ENCODE data around the gene C16orf54. TPM values are rescaled to one million over a fixed set of nuclear protein-coding genes. Genes with fewer than 3 reads are reported as not detected.

The C16orf54 gene
- total RNA-seq, 1 donor from 2014 or later: not detected

DNA sequence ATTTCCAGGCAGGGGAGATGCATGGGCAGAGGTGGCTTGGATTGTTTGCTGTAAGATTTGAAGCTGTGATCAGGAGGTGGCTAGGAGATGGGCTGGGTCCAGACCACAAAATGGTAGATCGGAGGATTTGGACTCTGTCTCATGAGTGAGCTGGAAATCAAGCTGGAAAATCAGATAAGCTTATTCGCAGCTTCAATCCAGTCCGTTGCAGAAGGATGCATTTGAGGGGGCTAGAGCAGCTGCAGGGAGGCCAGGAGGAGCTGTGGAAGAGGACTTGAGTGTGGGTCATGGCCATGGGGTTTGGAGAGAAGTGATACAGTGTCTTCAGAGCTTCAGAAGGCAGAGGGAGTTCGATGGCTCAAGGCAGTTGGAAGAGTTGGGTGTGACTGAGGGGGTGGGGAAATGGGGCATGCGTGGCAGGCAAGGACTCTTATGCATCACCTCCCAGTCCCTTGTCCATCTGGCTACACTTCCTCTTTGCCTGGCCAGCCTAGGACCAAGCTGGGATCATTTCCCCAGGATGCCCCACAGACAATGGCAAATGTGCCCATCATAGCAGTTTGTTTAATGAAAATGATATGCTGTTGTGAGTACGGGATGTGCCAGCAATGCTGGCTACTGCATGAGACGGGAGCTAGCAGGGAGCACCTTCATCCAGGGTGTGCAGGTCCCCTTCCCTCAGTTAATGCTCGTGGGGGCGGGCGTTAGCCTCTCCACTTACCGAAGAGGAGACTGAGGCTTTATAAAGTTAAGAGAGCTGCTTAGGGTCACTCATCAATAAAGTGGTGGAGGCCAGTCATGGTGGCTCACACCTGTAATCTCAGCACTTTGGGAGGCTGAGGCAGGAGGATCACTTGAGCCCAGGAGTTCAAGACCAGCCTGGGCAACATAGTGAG, 46.2 kb downstream of the C16orf54 start:
- Mint-ChIP-seq H3K36me3 (ENCODE audit: low read depth, unreplicated experiment) (peaks cover 16% of the 10 kb centered on the region), H3K4me3 (ENCODE audit: unreplicated experiment) (no peak overlapping the region), H3K27me3 (ENCODE audit: unreplicated experiment) (peaks cover 11% of the 10 kb centered on the region), H3K27ac (ENCODE audit: unreplicated experiment) (no peak overlapping the region), H3K4me1 (ENCODE audit: unreplicated experiment) (peaks cover 3% of the 10 kb centered on the region), H3K9me3 (ENCODE audit: unreplicated experiment) (peaks cover 7% of the 10 kb centered on the region)
- TF ChIP-seq, protein P1, sequence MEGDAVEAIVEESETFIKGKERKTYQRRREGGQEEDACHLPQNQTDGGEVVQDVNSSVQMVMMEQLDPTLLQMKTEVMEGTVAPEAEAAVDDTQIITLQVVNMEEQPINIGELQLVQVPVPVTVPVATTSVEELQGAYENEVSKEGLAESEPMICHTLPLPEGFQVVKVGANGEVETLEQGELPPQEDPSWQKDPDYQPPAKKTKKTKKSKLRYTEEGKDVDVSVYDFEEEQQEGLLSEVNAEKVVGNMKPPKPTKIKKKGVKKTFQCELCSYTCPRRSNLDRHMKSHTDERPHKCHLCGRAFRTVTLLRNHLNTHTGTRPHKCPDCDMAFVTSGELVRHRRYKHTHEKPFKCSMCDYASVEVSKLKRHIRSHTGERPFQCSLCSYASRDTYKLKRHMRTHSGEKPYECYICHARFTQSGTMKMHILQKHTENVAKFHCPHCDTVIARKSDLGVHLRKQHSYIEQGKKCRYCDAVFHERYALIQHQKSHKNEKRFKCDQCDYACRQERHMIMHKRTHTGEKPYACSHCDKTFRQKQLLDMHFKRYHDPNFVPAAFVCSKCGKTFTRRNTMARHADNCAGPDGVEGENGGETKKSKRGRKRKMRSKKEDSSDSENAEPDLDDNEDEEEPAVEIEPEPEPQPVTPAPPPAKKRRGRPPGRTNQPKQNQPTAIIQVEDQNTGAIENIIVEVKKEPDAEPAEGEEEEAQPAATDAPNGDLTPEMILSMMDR (IDR thresholded peaks at IDR 0.05; ENCODE audit: unreplicated experiment): no peak
- no peak for DNase-seq (ENCODE audit: low spot score)

DNA sequence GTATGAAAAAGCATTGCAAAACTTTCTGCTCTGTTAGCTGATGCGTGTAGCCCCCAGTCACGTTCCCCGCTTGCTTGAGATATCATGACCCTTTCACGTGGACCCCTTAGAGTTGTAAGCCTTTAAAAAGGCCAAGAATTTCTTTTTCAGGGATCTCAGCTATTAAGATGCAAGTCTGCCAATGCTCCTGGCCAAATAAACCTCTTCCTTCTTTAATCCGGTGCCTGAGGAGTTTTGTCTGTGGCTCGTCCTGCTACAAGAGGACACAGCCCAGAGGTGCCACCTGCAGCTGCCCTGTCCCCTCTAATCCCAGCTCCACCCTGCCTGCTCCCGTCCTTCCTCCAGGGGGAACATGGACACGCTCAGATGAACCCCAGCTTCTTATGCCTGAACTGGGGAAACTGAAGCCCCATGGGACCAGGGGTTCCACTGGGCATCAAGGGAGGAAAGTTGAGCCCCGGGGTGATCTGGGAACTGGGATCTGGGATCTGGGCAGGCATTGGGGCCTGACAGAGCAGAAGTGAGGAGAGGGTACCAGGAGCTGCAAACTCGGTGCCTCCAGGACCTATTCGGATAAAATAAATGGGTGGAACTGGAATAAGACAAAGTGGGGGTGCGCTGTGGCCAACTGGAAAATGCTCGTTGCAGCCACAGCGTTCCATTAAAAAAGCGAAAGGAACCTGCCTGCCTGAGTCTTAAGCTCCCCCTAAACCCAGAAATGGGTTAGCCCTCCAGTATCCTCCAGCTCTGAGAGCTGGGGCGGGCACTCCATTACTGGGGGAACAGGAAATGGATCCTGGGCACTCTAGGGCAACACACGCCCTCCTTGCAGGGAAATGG, 47.1 kb downstream of the C16orf54 start:
- TF ChIP-seq, protein P1 (IDR thresholded peaks at IDR 0.05; ENCODE audit: unreplicated experiment): no peak
- no peak for DNase-seq (ENCODE audit: low spot score)
- peaks cover 7% of the 10 kb centered on the region for H3K9me3 Mint-ChIP-seq (ENCODE audit: unreplicated experiment)
- peaks cover 11% of the 10 kb centered on the region for H3K27me3 Mint-ChIP-seq (ENCODE audit: unreplicated experiment)
- H3K4me1 Mint-ChIP-seq (ENCODE audit: unreplicated experiment): peaks cover 3% of the 10 kb centered on the region
- peaks cover 16% of the 10 kb centered on the region for H3K36me3 Mint-ChIP-seq (ENCODE audit: low read depth, unreplicated experiment)
- H3K27ac Mint-ChIP-seq (ENCODE audit: unreplicated experiment): no peak overlapping the region
- H3K4me3 Mint-ChIP-seq (ENCODE audit: unreplicated experiment): peak overlapping the region; percentile 34

DNA sequence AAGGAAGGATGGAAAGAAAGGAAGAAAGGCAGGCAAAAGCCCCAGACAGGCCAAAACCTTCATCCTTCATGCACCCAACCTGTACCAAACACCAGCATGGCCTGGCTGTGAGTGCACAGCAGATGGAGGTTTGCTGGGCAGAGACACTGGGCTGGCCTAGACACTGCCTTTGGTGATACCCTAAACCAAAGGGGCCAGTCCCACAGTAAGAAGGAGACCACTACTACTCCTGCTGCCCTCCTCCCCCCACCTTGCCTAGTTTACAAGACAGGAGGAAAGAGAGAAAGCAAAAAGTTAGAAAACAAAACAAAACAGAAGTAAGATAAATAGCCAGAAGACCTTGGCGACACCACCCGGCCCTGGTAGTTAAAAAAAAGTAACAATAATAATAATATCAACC, 47.7 kb downstream of the C16orf54 start:
- peaks cover 3% of the 10 kb centered on the region for H3K4me1 Mint-ChIP-seq (ENCODE audit: unreplicated experiment)
- TF ChIP-seq, protein P1 (IDR thresholded peaks at IDR 0.05; ENCODE audit: unreplicated experiment): no peak

DNA sequence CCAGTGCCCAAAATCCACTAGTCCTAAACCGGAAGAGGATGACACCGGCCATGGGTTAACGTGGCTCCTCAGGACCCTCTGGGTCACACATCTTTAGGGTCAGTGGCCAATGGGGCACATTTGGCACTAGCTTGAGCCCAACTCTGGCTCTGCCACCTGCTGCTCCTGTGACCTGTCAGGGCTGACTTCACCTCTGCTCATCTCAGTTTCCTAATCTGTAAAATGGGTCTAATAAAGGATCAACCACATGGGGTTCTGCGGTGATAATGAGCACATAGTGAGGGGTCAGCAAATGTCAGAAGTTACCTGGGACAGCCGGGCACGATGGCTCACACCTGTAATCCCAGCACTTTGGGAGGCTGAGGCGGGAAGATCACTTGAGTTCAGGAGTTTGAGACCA, 48.4 kb downstream of the C16orf54 start:
- Mint-ChIP-seq H3K27me3 (ENCODE audit: unreplicated experiment) (peaks cover 11% of the 10 kb centered on the region), H3K36me3 (ENCODE audit: low read depth, unreplicated experiment) (peaks cover 16% of the 10 kb centered on the region), H3K4me3 (ENCODE audit: unreplicated experiment) (peak overlapping the region; percentile 51), H3K27ac (ENCODE audit: unreplicated experiment) (no peak overlapping the region), H3K4me1 (ENCODE audit: unreplicated experiment) (peaks cover 2% of the 10 kb centered on the region), H3K9me3 (ENCODE audit: unreplicated experiment) (peaks cover 7% of the 10 kb centered on the region)
- no peak for DNase-seq (ENCODE audit: low spot score)
- TF ChIP-seq, protein P1 (IDR thresholded peaks at IDR 0.05; ENCODE audit: unreplicated experiment): no peak

More for the DNA sequence above, 47.7 kb downstream of the C16orf54 start:
- DNase-seq (ENCODE audit: low spot score): no peak
- H3K36me3 Mint-ChIP-seq (ENCODE audit: low read depth, unreplicated experiment): peaks cover 16% of the 10 kb centered on the region
- peak overlapping the region; percentile 34 for H3K4me3 Mint-ChIP-seq (ENCODE audit: unreplicated experiment)
- H3K27ac Mint-ChIP-seq (ENCODE audit: unreplicated experiment): no peak overlapping the region
- H3K9me3 Mint-ChIP-seq (ENCODE audit: unreplicated experiment): peaks cover 7% of the 10 kb centered on the region
- peaks cover 11% of the 10 kb centered on the region for H3K27me3 Mint-ChIP-seq (ENCODE audit: unreplicated experiment)
